ENCODE measurements around the gene SASH1.

DNA sequence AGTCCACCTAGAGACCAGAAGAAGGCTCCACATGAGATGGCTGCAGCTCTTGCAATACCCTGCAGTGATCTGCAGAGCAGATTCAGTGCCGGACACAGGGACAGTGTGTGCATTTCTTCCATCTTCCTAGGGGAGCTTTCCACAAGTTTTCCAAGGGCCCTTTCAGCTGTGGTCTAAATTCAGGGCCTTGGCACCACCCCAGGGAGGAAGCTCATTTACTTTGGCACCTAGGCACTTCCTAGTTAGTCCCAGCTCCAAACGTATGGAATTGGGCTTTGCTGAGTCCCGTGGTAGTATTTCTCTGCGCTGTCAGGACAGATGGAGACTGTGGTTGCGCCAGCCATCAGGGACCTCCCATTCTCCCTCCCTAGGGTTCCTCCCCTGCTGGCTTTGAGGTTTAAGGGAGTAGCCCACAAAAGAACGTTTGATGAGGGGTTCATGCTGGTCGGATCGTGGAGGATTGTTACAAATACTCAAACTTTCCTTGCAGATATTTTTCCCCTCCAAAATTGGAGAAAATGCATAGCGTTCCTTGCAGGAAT, 221.9 kb downstream of the SASH1 start:
- TF ChIP-seq, protein P1, sequence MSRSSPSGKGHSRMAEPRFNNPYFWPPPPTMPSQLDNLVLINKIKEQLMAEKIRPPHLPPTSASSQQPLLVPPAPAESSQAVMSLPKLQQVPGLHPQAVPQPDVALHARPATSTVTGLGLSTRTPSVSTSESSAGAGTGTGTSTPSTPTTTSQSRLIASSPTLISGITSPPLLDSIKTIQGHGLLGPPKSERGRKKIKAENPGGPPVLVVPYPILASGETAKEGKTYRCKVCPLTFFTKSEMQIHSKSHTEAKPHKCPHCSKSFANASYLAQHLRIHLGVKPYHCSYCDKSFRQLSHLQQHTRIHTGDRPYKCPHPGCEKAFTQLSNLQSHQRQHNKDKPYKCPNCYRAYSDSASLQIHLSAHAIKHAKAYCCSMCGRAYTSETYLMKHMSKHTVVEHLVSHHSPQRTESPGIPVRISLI (tag by site-specific recombination; IDR thresholded peaks at IDR 0.05), result no peak
- TF ChIP-seq ZBTB1 (tag by site-specific recombination; IDR thresholded peaks at IDR 0.05) (no peak), CTCF (tag by site-specific recombination; IDR thresholded peaks at IDR 0.05) (no peak), ZNF548 (tag by site-specific recombination; IDR thresholded peaks at IDR 0.05) (no peak), ZNF629 (tag by site-specific recombination; IDR thresholded peaks at IDR 0.05) (no peak), ZNF549 (tag by site-specific recombination; IDR thresholded peaks at IDR 0.05) (no peak)
- TF ChIP-seq, protein P2, sequence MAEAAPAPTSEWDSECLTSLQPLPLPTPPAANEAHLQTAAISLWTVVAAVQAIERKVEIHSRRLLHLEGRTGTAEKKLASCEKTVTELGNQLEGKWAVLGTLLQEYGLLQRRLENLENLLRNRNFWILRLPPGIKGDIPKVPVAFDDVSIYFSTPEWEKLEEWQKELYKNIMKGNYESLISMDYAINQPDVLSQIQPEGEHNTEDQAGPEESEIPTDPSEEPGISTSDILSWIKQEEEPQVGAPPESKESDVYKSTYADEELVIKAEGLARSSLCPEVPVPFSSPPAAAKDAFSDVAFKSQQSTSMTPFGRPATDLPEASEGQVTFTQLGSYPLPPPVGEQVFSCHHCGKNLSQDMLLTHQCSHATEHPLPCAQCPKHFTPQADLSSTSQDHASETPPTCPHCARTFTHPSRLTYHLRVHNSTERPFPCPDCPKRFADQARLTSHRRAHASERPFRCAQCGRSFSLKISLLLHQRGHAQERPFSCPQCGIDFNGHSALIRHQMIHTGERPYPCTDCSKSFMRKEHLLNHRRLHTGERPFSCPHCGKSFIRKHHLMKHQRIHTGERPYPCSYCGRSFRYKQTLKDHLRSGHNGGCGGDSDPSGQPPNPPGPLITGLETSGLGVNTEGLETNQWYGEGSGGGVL (tag by site-specific recombination; IDR thresholded peaks at IDR 0.05), result no peak

All from HEK293 (cell line).